ENCODE results near the gene ATXN10.

ATXN10 gene

GRCh38 chr22:45631841-45632238, 39.8 kb upstream of the ATXN10 start:
- no peak for TF ChIP-seq EZH2phosphoT487 (IDR thresholded peaks at IDR 0.05; ENCODE audit: borderline replicate concordance, low read length)
- no peak for TF ChIP-seq CTCF (IDR thresholded peaks at IDR 0.05; ENCODE audit: low read depth, low read length, poor library complexity, severe bottlenecking)
- H3K27me3 ChIP-seq (ENCODE audit: control insufficient read depth, low read length): peaks cover 21% of the 10 kb centered on the region; the same call in 1 of the 2 replicates
- no peak overlapping the region for H3K4me3 ChIP-seq (ENCODE audit: low read length)
- no peaks in the 10 kb centered on the region for H3K36me3 ChIP-seq (ENCODE audit: control insufficient read depth, low read length)
- no peak overlapping the region for H3K4me2 ChIP-seq (ENCODE audit: low read length)
- H3F3A ChIP-seq (ENCODE audit: control insufficient read depth, insufficient read depth): no peaks in the 10 kb centered on the region
- H3K79me2 ChIP-seq (ENCODE audit: control insufficient read depth, low read length): no peaks in the 10 kb centered on the region
- H3K9me3 ChIP-seq (ENCODE audit: control insufficient read depth, insufficient read depth, low read length): no peaks in the 10 kb centered on the region
- no peaks in the 10 kb centered on the region for H4K20me1 ChIP-seq (ENCODE audit: control insufficient read depth, insufficient read depth, low read depth, low read length)
- no peak overlapping the region for H3K27ac ChIP-seq (ENCODE audit: low read depth, low read length)
- no peaks in the 10 kb centered on the region for H3K4me1 ChIP-seq (ENCODE audit: control insufficient read depth, low read length)
- no peaks in the 10 kb centered on the region for H3K9me2 ChIP-seq (replicated peaks; ENCODE audit: control insufficient read depth, low read length)

GRCh38 chr22:45632791-45633515, 38.7 kb upstream of the ATXN10 start:
- TF ChIP-seq CTCF (IDR thresholded peaks at IDR 0.05; ENCODE audit: low read depth, low read length, poor library complexity, severe bottlenecking): no peak
- TF ChIP-seq EZH2phosphoT487 (IDR thresholded peaks at IDR 0.05; ENCODE audit: borderline replicate concordance, low read length): no peak
- no peaks in the 10 kb centered on the region for H3K9me3 ChIP-seq (ENCODE audit: control insufficient read depth, insufficient read depth, low read length)
- H3K79me2 ChIP-seq (ENCODE audit: control insufficient read depth, low read length): no peaks in the 10 kb centered on the region
- no peak overlapping the region for H3K4me3 ChIP-seq (ENCODE audit: low read length)
- no peaks in the 10 kb centered on the region for H3K4me1 ChIP-seq (ENCODE audit: control insufficient read depth, low read length)
- H3K36me3 ChIP-seq (ENCODE audit: control insufficient read depth, low read length): no peaks in the 10 kb centered on the region
- no peak overlapping the region for H3K4me2 ChIP-seq (ENCODE audit: low read length)
- H3F3A ChIP-seq (ENCODE audit: control insufficient read depth, insufficient read depth): no peaks in the 10 kb centered on the region
- H3K27ac ChIP-seq (ENCODE audit: low read depth, low read length): no peak overlapping the region
- H4K20me1 ChIP-seq (ENCODE audit: control insufficient read depth, insufficient read depth, low read depth, low read length): no peaks in the 10 kb centered on the region
- H3K27me3 ChIP-seq (ENCODE audit: control insufficient read depth, low read length): peaks cover 23% of the 10 kb centered on the region; the same call in 1 of the 2 replicates
- H3K9me2 ChIP-seq (replicated peaks; ENCODE audit: control insufficient read depth, low read length): no peaks in the 10 kb centered on the region

- peaks cover 39% of the 10 kb centered on the region for H3K27me3 ChIP-seq (ENCODE audit: control insufficient read depth, low read length)
- H3F3A ChIP-seq (ENCODE audit: control insufficient read depth, insufficient read depth): no peaks in the 10 kb centered on the region
- H3K27ac ChIP-seq (ENCODE audit: low read depth, low read length): no peak overlapping the region
- H4K20me1 ChIP-seq (ENCODE audit: control insufficient read depth, insufficient read depth, low read depth, low read length): no peaks in the 10 kb centered on the region
- no peak overlapping the region for H3K4me2 ChIP-seq (ENCODE audit: low read length)
- no peak overlapping the region for H3K4me3 ChIP-seq (ENCODE audit: low read length)
- H3K79me2 ChIP-seq (ENCODE audit: control insufficient read depth, low read length): no peaks in the 10 kb centered on the region
- H3K4me1 ChIP-seq (ENCODE audit: control insufficient read depth, low read length): 0 out of 2 replicates have a peak, but pooled peaks cover 6% of the 10 kb centered on the region
- H3K36me3 ChIP-seq (ENCODE audit: control insufficient read depth, low read length): no peaks in the 10 kb centered on the region
- H3K9me2 ChIP-seq (replicated peaks; ENCODE audit: control insufficient read depth, low read length): no peaks in the 10 kb centered on the region
- no peaks in the 10 kb centered on the region for H3K9me3 ChIP-seq (ENCODE audit: control insufficient read depth, insufficient read depth, low read length)
- TF ChIP-seq EZH2phosphoT487 (IDR thresholded peaks at IDR 0.05; ENCODE audit: borderline replicate concordance, low read length): no peak
- TF ChIP-seq CTCF (IDR thresholded peaks at IDR 0.05; ENCODE audit: low read depth, low read length, poor library complexity, severe bottlenecking): no peak
These were observed 35.0 kb upstream of the ATXN10 start for GRCh38 chr22:45636683-45637082.

Measured in DOHH2 (cell line).